AG04449 (cell line): ENCODE measurements around the gene DCLK2.
A peak's percentile ranks its signal among the peaks of the same experiment; 100 is the strongest.
"Not testable (repeated sequence)": the region's sequence is repeated elsewhere in the genome, so short reads cannot be mapped to it uniquely, and the experiment has no call there.

Experiments
- CTCF ChIA-PET: fragments of 350-600 bp; formaldehyde crosslinking; extraction: SDS; loops from one replicate; lab custom pipeline; 2021; ENCODE audit warnings: antibody characterized with exemption; lab: Yijun Ruan, JAX
- POLR2A ChIA-PET: fragments of 400-600, 350-600 bp; formaldehyde crosslinking; extraction: SDS; loops from one replicate; lab custom pipeline; 2020; ENCODE audit warnings: antibody characterized with exemption, inconsistent platforms; lab: Yijun Ruan, JAX
- DNase-seq: peaks from one replicate; pipeline ENCODE4 v3.0.0-alpha.2; 2010; ENCODE audit warnings: low read depth, low spot score
- H3K4me3 ChIP-seq: 2 replicates; pipeline ENCODE4 v1.5.1; 2011; ENCODE audit warnings: low read depth, mild to moderate bottlenecking, control low read depth, low read length
- TF ChIP-seq, protein P1 (sequence below): IDR thresholded peaks from one replicate; pipeline ENCODE4 v1.5.1; 2011; ENCODE audit warnings: mild to moderate bottlenecking, moderate library complexity, low read length, control low read depth, inconsistent platforms; ENCODE audit not compliant: insufficient read depth; ENCODE audit errors: missing control alignments

Gene DCLK2

DNA sequence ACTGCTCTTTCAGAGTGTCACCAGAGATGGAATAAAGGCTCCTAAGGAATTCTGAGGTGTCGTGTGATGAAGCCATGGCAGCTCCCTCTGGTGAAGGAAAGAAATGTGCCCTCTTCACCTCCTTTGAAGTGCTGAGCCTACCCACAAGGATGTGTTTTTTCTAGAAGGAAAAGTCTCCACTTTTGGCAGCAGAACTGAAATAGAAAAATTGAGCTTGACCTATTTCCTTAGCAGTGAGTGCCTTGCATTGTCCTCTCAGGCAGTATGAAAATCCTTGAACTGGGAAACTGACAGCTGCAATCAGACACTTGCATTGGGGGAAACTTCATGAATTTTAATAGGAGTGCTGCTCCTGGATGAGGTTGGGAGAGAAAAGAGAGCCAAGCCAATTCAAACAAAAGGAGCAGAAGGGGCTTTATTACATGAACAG, 95.2 kb downstream of the DCLK2 start:
- CTCF ChIA-PET: interaction anchor here (0.7 to 1.1 kb wide), 3 partner anchors 36 to 694 kb away, joined by 3 to 4 read pairs (median 3); no protein-coding TSS in a partner anchor
- no peak for DNase-seq
- no peak overlapping the region for H3K4me3 ChIP-seq
- TF ChIP-seq, protein P1, sequence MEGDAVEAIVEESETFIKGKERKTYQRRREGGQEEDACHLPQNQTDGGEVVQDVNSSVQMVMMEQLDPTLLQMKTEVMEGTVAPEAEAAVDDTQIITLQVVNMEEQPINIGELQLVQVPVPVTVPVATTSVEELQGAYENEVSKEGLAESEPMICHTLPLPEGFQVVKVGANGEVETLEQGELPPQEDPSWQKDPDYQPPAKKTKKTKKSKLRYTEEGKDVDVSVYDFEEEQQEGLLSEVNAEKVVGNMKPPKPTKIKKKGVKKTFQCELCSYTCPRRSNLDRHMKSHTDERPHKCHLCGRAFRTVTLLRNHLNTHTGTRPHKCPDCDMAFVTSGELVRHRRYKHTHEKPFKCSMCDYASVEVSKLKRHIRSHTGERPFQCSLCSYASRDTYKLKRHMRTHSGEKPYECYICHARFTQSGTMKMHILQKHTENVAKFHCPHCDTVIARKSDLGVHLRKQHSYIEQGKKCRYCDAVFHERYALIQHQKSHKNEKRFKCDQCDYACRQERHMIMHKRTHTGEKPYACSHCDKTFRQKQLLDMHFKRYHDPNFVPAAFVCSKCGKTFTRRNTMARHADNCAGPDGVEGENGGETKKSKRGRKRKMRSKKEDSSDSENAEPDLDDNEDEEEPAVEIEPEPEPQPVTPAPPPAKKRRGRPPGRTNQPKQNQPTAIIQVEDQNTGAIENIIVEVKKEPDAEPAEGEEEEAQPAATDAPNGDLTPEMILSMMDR: no peak
- POLR2A ChIA-PET: no interaction called here

DNA sequence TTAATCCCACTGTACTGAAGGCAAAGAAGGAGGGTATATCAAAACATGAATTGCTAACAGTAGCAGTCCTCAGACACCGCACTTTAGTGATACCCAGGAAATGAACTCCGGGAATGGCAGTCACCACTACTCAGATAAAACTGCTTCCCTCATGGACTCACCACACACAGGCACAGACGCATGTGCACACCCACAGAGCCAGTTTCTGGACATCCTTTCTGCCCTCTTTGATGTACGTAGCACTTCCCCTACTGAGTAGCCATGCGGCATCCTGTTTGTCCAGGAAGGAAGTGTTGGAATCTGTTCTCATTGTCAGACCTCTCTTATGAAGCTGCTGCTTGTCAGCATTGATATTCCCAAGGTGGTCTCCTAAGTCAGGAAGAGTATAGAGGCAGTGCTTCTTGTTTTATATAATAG, 95.7 kb downstream of the DCLK2 start:
- TF ChIP-seq, protein P1: no peak
- CTCF ChIA-PET: interaction anchor here (0.7 to 1.1 kb wide), 3 partner anchors 36 to 693 kb away, joined by 3 to 4 read pairs (median 3); no protein-coding TSS in a partner anchor
- DNase-seq: no peak
- no peak overlapping the region for H3K4me3 ChIP-seq
- POLR2A ChIA-PET: no interaction called here

- POLR2A ChIA-PET: interaction anchor here (0.7 kb wide), 1 partner anchor 48 kb away, joined by 3 read pairs; no protein-coding TSS in a partner anchor
- CTCF ChIA-PET: interaction anchor here (1.1 to 1.6 kb wide), 3 partner anchors 12 to 167 kb away, joined by 3 to 5 read pairs (median 5); no protein-coding TSS in a partner anchor
- TF ChIP-seq, protein P1: no peak
- no peak overlapping the region for H3K4me3 ChIP-seq
- DNase-seq: peak; percentile 66
Observed at GRCh38 chr4:150176547-150176946, 98.3 kb downstream of the DCLK2 start.

- H3K4me3 ChIP-seq: no peak overlapping the region
- ChIA-PET CTCF (no interaction called here), POLR2A (no interaction called here)
- no peak for DNase-seq
- TF ChIP-seq, protein P1: no peak
Observed at GRCh38 chr4:150178161-150178560, 99.9 kb downstream of the DCLK2 start.

- CTCF ChIA-PET: interaction anchor here (0.9 to 3.6 kb wide), 5 partner anchors 9 to 685 kb away, joined by 3 to 13 read pairs (median 4); no protein-coding TSS in a partner anchor
- no peak overlapping the region for H3K4me3 ChIP-seq
- POLR2A ChIA-PET: no interaction called here
- no peak for DNase-seq
- TF ChIP-seq, protein P1: no peak
Observed at GRCh38 chr4:150181536-150181935, 103.3 kb downstream of the DCLK2 start.

GRCh38 chr4:150182794-150183193, 104.5 kb downstream of the DCLK2 start:
- TF ChIP-seq, protein P1: no peak
- CTCF ChIA-PET: interaction anchor here (1.0 to 3.6 kb wide), 2 partner anchors 12 to 35 kb away, joined by 4 to 13 read pairs; no protein-coding TSS in a partner anchor
- no peak for DNase-seq
- no peak overlapping the region for H3K4me3 ChIP-seq
- POLR2A ChIA-PET: interaction anchor here (0.6 kb wide), 1 partner anchor 24 kb away, joined by 4 read pairs; no protein-coding TSS in a partner anchor

DNA sequence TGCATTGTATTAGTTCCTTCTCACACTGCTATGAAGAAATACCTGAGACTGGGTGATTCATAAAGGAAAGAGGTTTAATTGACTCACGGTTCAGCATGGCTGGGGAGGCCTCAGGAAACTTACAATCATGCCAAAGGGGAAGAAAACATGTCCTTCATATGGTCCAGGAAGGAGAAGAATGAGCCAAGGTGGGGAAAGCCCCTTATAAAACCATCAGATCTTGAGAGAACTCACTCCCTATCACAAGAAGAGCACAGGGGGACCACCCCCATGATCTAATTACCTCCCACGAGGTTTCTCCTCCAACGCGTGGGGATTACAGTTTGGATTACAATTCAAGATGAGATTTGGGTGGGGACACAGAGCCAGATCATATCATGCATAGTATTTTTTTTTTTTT, 106.8 kb downstream of the DCLK2 start:
- CTCF ChIA-PET: not testable (repeated sequence)

More for the DNA sequence above, 106.8 kb downstream of the DCLK2 start:
- POLR2A ChIA-PET, DNase-seq, H3K4me3 ChIP-seq: not testable (repeated sequence)
